Measurements from ENCODE around the gene KRTAP10-10.

- TF ChIP-seq TAF1 (IDR thresholded peaks at IDR 0.05; ENCODE audit: low read depth, low read length) (no peak), POLR2A (IDR thresholded peaks at IDR 0.05; ENCODE audit: low read depth, low read length) (no peak), POLR2AphosphoS5 (IDR thresholded peaks at IDR 0.05; ENCODE audit: low read depth, low read length) (no peak)
Measured at GRCh38 chr21:44593598-44594405, 43.4 kb upstream of the KRTAP10-10 start.
